Stimulated activated CD4-positive, alpha-beta T cell treated with anti-CD3 and anti-CD28 coated beads, Interleukin-1b, Interleukin-23, amount 100 ng/mL, for 1 hour (primary cell): Measurements from ENCODE around the gene MXI1.

Experiments
- DNase-seq, 2 donors: peaks; one replicate each; pipeline ENCODE4 v3.0.0-alpha.2; 2020; ENCODE audit warnings: low read depth in 2 of 2

MXI1 gene

GRCh38 chr10:110207011-110207804 is at the start of gene MXI1:
Gene MXI1 (plus strand): TSS chr10:110207605. CDS start chr10:110207809, 204 bp downstream.
- no peak for DNase-seq

- DNase-seq = no peak
Observed at GRCh38 chr10:110158051-110159005, 49.1 kb upstream of the MXI1 start.

GRCh38 chr10:110160081-110160480 is 47.3 kb upstream of the MXI1 start:
- no peak for DNase-seq

GRCh38 chr10:110160522-110160921 is 46.9 kb upstream of the MXI1 start:
- DNase-seq = no peak

GRCh38 chr10:110162741-110163145 is 44.7 kb upstream of the MXI1 start:
- no peak for DNase-seq

- no peak for DNase-seq
Observed at GRCh38 chr10:110163192-110163773, 44.1 kb upstream of the MXI1 start.

GRCh38 chr10:110163841-110164240 is 43.6 kb upstream of the MXI1 start:
- no peak for DNase-seq

- no peak for DNase-seq
Observed at GRCh38 chr10:110165239-110165638, 42.2 kb upstream of the MXI1 start.

- DNase-seq = no peak
Observed at GRCh38 chr10:110167149-110167548, 40.3 kb upstream of the MXI1 start.

- DNase-seq = no peak
Observed at GRCh38 chr10:110168601-110169481, 38.6 kb upstream of the MXI1 start.

- DNase-seq = no peak
Observed at GRCh38 chr10:110169586-110169985, 37.8 kb upstream of the MXI1 start.

- no peak for DNase-seq
Observed at GRCh38 chr10:110170142-110170971, 37.0 kb upstream of the MXI1 start.

- DNase-seq = no peak
Observed at GRCh38 chr10:110171032-110171431, 36.4 kb upstream of the MXI1 start.

- DNase-seq = no peak
Observed at GRCh38 chr10:110172155-110172554, 35.2 kb upstream of the MXI1 start.

- no peak for DNase-seq
Observed at GRCh38 chr10:110174201-110174600, 33.2 kb upstream of the MXI1 start.

- no peak for DNase-seq
Observed at GRCh38 chr10:110174816-110175215, 32.6 kb upstream of the MXI1 start.

- no peak for DNase-seq
Observed at GRCh38 chr10:110175406-110175805, 32.0 kb upstream of the MXI1 start.

- DNase-seq = no peak
Observed at GRCh38 chr10:110176141-110177030, 31.0 kb upstream of the MXI1 start.

- no peak for DNase-seq
Observed at GRCh38 chr10:110179220-110179619, 28.2 kb upstream of the MXI1 start.
